Eye (tissue), 1 donor: ENCODE data around the gene RALGDS.
A peak's percentile ranks its signal among the peaks of the same experiment; 100 is the strongest.
"Not testable (repeated sequence)": the region's sequence is repeated elsewhere in the genome, so short reads cannot be mapped to it uniquely, and the experiment has no call there.

Experiments
- DNase-seq: peaks from one replicate; pipeline ENCODE4 v3.0.0-alpha.2; 2015

The RALGDS gene

DNA sequence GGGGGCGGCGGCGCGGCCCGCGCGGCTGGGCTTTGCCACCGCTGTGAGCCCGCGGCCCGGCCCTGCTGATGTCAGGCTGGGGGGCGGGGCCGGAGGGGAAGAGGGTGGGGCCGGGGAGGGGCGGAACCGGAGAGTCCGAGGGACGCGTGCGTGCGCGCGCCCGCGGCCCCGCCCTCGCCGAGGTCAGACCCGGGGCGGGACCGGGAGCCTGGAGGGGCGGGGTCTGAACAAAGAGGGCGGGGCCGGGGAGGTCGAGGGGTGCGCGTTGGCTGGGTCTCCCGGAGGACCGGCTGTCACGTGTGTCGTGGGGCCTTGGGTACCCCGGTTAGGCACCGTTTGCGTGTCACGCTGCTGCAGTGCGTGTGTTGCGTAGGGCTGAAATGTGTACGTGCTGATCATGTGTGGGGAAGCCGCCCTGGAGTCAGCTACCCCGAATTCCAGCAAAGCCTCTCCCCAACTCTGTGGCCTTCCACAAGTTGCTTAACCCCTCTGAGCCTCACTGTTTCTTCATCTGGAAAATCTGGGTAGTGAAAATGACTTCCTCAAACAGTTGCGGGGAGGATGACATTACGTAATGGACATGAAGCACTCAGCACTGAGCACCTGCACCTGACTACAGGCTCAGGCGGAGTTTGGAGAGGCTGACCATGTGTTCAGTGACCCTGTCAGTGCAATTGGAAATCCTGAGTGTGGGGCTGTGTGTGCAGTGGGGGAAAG is at the start of gene RALGDS:
Gene RALGDS, minus strand, starts transcription at position 43 of the 717 bp plus-strand sequence. CDS start 86 bp downstream, outside the sequence.
- DNase-seq = peak; percentile 94

DNA sequence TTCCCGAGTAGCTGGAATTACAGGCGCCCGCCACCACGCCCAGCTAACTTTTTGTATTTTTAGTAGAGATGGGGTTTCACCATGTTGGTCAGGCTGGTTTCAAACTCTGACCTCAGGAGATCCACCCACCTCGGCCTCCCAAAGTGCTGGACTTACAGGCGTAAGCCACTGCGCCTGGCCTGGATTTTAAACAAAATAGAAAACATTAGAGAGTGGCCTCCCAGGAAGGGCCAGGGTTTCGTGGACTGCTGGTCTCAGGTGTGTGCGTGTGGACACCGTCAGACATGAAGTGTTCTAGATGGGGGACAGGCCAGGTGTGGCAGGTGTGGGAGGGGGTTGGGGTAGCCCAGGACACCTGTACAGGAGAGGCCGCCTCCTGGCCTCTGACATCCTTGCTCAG is 49.7 kb upstream of the RALGDS start:
- DNase-seq = no peak

GRCh38 chr9:133169687-133170086 is 48.6 kb upstream of the RALGDS start:
- not testable (repeated sequence) for DNase-seq

DNA sequence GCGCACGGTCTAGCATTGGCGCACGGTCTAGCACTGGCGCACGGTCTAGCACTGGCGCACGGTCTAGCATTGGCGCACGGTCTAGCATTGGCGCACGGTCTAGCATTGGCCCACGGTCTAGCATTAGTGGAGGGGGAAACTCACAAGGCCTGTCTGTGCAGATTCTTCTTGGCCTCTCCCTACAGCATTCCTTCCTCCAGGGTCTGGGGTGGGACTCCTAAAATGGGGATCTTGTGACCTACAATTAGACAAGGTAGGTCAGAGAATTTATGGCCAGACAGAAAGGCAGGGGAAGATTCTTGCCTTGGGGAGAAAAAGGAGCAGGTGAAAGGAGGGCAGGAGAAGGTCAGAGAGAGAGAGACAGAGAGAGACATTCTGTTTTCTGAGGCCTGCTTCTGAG is 48.1 kb upstream of the RALGDS start:
- no peak for DNase-seq

- DNase-seq = no peak
Observed at GRCh38 chr9:133168432-133168831, 47.4 kb upstream of the RALGDS start.

DNA sequence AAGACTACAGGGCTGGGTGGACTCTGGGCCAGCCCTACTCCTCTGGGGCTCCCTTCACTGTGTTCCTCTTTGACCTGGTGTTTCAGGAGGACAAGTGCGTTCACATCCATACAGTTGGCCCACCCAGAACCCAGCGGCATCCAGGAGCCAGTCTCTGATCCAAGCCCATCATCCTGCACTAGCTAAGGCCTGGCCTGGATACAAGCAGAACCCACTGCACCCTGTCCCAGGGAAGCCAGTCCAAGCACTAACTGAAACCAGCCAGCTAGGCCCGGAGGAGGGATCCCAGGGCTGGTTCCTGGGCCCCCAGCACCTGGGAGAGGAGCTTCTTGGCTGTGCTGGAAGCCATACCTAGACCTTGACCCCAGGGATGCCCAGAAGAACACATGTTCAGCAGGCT is 46.7 kb upstream of the RALGDS start:
- no peak for DNase-seq

- no peak for DNase-seq
Observed at GRCh38 chr9:133167096-133167730, 46.2 kb upstream of the RALGDS start.

GRCh38 chr9:133166392-133166791 is 45.4 kb upstream of the RALGDS start:
- no peak for DNase-seq

DNA sequence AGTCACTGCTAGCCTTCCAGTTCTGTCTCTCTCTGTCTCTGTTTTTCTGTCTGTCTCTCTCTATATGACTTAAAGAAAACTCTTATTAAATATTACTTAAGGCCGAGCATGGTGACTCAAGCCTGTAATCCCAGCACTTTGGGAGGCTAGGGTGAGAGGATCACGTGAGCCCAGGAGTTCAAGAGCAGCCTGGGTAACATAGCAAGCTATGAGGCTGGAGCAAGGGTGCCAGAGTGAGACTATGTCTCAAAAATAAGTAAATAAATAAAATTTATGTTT is 44.4 kb upstream of the RALGDS start:
- no peak for DNase-seq

- DNase-seq = no peak
Observed at GRCh38 chr9:133164191-133164590, 43.2 kb upstream of the RALGDS start.

DNA sequence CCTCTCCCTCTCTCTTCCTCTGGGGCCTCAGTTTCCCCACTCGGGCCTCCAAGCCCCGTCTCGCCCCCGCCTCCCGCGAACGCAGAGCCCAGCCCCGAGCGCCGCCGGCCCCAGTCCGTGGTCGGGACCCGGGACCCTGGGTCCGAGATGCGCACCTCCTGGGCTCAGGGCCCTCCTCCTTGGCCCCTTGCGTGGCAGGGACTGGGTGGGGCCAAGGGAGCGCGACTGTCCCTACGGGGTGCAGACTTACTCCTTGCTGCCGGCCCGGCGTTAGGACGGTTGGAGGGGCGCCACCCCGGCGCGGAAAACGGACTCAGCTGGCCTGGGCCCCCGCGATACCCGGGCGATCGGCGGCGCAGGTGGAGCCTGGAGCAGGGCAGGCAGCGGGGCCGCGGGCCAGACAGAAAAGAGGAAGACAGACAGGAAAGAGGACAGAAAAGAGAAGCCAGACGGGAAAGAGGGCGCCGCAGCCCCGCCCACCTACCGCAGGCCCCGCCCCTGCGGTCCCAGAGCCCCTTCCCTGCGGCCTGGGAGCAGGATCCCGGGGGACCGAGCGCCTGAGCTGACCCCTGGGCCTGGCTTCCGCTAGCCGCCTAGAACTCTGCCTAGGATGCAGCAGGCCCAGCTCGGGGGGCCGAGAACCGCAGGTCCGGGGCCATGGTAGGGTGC is 42.6 kb upstream of the RALGDS start, which contains the start of gene GBGT1:
Gene GBGT1, minus strand, starts transcription at position 411 of the 669 bp plus-strand sequence. CDS start 1,502 bp downstream, outside the sequence.
- peak; percentile 69 for DNase-seq

DNA sequence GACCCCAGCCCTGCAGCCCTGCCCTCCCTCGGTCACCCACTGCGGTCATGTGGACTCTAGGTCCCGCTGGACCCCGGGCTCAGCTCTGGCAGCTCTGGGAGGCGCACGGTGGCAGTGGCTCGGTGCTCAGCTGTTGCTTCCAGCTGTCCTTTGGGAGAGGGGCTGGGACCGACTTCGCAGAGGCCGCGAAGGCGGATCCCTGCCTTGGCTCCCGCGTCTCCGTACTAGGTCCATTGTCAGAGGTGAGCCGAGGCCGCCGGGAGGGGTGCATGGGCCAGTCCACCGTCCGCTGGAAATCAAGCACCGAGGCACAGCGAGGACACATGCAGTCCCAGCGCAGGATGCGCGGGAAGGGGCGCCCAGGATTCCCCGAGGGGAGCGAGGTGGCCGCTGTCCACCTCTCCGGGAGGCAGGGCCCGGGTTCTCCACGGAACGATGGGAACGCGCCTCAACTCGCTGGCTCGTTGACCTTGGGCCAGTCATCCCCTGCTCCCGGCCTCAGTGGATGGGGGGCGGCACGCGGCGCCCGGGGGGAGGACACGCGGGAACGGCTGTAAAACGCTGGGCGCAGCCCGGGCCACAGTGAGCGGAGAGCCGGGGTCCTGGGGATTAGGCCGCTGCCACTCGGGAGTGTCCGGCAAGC is 41.9 kb upstream of the RALGDS start:
- DNase-seq = peak; percentile 33

GRCh38 chr9:133161547-133161950 is 40.5 kb upstream of the RALGDS start:
- DNase-seq = no peak

GRCh38 chr9:133160742-133161546 is 39.9 kb upstream of the RALGDS start:
- DNase-seq = peak; percentile 65

GRCh38 chr9:133158695-133159094 is 37.7 kb upstream of the RALGDS start:
- DNase-seq = no peak

DNA sequence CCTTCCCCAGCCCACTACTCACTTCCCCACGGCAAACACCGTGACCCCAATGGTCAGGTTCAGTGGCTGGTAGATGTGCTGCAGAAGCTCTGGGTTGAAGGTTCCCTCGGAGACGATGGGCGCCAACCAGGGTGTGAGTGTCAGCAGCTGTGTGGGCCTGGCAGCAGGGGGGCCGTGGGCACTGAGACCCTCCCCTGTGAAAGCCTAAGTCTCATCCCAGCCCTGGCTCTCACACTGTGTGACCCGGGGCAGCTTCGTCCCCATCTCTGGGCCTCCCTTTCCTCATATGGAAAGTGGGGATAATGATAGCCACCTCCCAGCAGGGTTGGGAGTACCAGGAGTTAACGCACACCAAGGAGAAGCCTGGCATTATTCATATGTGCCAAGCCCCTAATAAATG is 34.1 kb upstream of the RALGDS start:
- DNase-seq = no peak

DNA sequence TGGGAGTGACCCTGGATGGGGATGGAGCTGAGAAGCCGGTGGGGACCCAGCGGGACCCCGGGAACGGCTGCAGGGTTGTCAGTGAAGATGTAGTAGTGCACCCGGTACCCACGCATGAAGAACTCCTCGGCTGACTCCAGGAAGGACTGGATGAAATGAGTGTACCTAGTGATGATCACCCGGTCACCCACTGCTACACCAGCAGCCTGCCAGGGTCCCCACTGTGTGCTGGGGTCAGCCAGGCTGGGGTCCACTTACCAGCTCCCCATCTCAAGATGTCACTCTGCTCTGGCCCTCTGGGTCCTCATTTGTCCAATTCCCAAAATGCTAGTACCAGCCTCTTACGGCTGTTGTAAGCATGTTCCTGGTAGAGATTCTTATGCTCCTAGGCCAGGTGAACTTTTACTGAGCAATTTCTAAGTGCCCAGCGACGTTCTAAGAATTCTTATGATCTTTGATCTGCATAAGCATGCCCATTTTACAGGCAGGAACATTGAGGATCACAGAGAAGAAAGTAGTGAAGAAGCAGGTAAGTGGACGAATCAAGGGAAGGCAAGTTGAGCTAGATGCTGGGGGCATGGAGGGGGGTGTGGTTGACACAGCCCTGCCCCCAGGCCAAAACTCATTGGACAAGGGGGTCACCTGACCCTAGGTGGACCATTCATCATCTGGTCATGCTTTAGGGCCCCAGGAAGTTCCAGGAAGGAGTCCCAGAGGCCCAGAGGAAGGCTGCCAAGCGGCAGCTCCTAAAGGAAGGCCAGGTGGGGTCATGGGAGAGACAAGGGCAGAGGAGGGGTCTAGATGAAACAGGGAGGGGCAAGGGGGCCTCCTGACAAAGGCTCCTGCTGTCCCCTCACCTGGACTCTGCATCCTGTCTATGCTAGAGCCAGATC is 33.3 kb upstream of the RALGDS start:
- no peak for DNase-seq

DNA sequence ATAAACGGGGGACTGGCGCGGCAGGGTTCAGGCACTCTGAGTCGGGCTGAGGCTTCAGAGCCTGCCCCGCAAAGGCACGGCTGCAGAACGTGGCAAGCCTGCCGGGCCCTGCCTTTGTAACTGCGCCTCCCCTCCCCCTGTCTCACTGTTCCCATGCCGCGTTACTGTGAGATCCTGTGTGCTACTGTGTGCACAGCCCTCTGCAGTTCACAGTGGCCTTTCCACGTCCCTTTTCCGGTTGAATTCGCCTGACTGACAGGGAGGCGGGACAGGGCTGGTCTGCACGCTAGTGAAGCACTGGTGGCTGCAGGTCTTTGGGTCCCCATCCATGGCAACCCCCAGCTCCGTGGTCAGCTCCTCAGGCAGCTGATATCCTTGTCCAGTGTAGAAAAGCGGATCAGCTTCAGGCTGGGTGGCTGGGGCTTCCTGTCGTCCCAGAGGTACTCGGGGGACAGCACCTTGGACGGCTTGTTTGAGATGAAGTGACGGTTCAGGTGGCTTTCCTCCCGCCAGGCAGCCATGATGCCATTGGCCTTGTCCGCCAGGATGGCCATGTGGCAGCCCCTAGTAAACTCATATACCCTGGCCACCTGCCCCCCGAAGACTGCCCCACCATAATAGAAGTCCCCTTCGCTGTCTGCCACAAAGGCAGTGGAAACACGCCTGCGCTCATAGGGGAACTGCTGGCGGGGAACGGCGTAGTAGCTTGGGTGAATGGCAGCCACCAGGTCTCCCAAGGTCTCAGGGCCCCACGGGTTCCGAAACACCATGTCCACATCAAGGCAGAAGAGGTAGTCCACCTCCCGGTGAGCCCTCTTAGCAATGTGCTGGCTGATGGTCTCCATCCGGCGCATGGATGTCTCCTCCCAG is 32.4 kb upstream of the RALGDS start:
- DNase-seq = peak; percentile 81

DNA sequence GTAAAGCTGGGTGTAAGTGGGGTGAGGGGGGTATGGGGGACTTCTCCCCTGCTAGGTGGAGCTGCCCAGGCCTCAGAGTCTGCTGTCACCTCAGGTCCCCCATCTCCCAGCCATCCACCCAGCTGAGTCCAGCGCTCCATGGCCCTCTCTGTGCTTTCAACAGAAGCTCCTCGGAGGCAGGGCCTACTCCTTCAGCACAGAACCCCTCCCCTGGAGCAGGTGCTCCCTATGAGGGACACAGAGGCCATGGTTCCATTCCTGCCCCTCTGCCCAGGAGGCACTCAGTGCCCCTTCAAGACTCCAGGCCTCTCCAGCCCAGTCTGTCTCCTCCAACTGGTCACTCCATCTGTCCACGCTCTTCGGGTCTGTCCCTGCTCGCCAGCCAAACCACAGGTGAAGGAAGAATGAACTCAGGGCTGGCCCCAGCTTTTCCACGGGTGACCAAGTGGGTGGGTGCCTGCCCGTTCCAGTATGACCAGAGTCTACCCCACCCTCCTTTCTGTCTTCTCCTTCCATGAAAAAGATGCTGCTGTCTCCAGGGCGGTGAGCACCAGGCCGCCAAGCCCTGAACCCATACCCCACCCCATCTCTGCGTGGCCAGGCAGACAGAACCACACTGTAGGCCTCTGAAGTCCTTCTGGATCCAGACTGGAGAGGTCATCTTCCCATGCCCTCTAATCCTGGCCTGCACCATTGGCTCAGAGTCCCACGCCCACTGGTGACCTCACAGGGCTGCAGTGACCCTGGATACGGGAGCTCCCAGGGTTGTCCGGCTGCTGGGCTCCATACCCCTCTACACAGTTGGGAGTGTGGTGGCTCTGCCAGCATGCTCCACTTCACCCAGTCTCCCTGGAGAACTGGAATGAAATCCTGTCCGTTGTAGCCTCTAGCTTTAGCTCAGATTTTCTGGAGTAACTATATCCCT is 30.8 kb upstream of the RALGDS start:
- DNase-seq = no peak

DNA sequence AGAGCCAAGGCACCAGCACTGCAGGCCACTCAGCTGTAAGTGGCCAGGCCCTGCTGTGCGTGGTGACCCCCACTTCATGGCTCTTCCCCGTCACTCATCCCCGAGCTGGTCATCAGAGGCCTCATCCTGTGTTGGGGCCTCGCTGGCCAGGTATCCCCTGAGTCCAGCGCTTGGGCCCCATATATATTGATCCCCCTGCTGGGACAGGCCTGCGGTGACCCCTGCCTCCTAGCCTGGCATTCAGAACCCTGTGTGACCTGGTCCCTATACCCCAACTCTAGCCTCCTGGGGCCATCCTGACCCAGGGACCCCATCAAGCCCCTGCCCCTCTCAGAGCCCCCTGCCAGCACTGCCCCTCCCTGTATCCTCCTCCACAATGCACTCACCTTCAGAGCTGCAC is 30.0 kb upstream of the RALGDS start:
- DNase-seq = no peak
